ENCODE measurements around the gene RETREG1. TPM values are rescaled to one million over a fixed set of nuclear protein-coding genes. Genes with fewer than 3 reads are reported as not detected.
"Not testable (repeated sequence)": the region's sequence is repeated elsewhere in the genome, so short reads cannot be mapped to it uniquely, and the experiment has no call there.

The RETREG1 gene
- total and polyA plus RNA-seq, 2 experiments from 2014 or later = 2.3 to 3.6 TPM

GRCh38 chr5:16437977-16438376, 178.8 kb downstream of the RETREG1 start (continued):
- TF ChIP-seq ZNF462 (CRISPR knock-in tag; IDR thresholded peaks at IDR 0.05) (no peak), CTCF (conservative IDR thresholded peaks at IDR 0.05; ENCODE audit: low read depth in 2 of 2) (peak in 1 of 2 experiments; percentile 24; a peak in 2 of 4 replicates)

GRCh38 chr5:16436065-16436682, 180.6 kb downstream of the RETREG1 start:
- H3K9me3 Mint-ChIP-seq; H3K4me3 ChIP-seq; H3K4me2 ChIP-seq; H3K27ac Mint-ChIP-seq; H3K79me2 ChIP-seq (replicated peaks; ENCODE audit: insufficient read depth); H3K27ac ChIP-seq (ENCODE audit: low read depth); DNase-seq (ENCODE audit: low spot score); H3K27me3 Mint-ChIP-seq (ENCODE audit: insufficient read depth, low read depth, poor library complexity); H3F3A ChIP-seq (replicated peaks; ENCODE audit: low read depth); H3K36me3 Mint-ChIP-seq (ENCODE audit: low read depth); H3K36me3 ChIP-seq (ENCODE audit: insufficient read depth); H3K27me3 ChIP-seq (ENCODE audit: insufficient read depth); ATAC-seq; H3K4me3 Mint-ChIP-seq; H2AFZ ChIP-seq; H4K20me1 ChIP-seq (replicated peaks; ENCODE audit: insufficient read depth); H3K9me2 ChIP-seq (ENCODE audit: insufficient read depth): not testable (repeated sequence)
- peaks cover 11% of the 10 kb centered on the region for H3K4me1 ChIP-seq (ENCODE audit: insufficient read depth)
- peaks cover 13% of the 10 kb centered on the region for H3K4me1 Mint-ChIP-seq

Data from GM23338 (cell line).